Measurements from ENCODE around the gene VPS26B. TPM values are rescaled to one million over a fixed set of nuclear protein-coding genes. Genes with fewer than 3 reads are reported as not detected.
"Not testable (repeated sequence)": the region's sequence is repeated elsewhere in the genome, so short reads cannot be mapped to it uniquely, and the experiment has no call there.

VPS26B gene
- polyA plus RNA-seq, 5 donors: 49.2 to 60.7 (median 54.7) TPM

DNA sequence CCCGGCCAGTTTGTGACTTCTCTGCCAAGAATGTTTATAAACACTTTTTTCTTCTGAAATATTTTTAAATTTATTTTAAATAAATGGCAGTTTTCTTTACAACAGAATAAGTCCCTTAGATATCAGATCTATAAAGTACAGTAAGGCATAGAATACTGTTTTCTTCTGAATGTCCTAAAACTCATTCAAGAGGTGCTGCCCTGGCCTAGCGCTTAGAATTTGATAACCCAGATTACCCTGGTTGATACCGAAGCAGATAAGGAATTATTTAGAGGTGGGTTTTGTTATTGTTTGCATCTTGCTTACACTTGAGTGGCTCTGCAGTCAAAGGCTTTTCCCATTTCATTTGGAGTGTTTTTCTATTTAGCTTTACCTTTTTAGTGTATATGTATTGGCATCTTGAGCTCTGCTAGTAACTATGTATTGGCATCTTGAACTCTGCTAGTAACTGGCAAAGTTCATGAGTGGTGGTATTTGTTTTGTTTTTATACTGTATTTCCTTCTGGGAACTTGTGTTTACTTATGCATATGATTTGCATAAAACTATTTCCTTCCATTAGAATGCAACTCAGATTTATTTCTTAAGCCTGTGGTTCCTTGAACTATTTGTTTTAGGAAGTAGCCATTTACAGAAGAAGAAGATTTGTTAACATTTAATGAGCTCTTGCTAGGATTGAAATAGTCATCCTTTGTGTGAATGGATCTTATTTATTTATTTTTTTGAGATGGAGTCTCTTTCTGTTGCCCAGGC lies 30.1 kb downstream of the VPS26B start:
- no peak for DNase-seq

DNA sequence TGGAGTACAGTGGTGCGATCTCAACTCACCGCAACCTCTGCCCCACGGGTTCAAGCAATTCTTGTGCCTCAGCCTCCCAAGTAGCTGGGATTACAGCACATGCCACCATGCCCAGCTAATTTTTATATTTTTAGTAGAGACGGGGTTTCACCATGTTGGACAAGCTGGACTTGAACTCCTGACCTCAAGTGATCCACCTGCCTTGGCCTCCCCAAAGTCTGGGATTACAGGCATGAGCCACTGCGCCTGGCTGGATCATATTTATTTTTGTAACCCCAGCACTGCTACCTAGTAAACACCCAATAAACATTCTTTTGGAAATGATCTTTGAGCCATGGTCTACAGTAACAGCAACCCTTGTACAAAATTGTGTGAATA lies 30.7 kb downstream of the VPS26B start:
- DNase-seq: not testable (repeated sequence)

DNA sequence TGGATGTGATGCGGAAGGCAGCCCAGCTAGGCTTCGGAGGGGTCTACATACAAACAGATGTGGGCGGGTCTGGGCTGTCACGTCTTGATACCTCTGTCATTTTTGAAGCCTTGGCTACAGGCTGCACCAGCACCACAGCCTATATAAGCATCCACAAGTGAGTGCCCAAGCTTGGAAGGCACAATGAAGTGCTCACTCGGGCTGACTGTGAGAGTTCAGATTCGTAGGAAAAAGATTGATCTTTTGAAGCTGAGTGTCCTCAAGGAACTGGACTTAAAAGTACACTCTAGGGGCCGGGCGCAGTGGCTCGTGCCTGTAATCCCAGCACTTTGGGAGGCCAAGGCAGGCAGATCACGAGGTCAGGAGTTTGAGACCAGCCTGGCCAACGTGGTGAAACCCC lies 32.6 kb downstream of the VPS26B start:
- no peak for DNase-seq

DNA sequence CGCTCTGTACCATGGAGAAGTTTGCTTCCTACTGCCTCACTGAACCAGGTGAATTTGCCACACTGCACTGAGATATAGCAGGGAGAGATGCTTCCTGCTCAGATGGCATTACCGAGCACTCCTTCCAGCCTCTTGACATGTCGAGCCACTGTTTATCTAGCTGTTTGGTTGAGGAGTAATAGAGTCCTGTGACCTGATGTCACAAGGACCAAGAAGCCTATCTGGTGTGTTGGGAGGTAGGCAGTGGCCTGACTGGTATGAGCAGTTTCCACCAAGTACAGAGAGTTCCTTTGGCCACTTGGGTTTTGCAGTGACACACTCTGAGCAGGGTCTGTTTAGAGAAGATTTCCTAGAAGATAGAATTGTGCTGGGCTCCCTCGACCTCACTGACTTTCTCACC lies 34.1 kb downstream of the VPS26B start:
- DNase-seq: no peak

DNA sequence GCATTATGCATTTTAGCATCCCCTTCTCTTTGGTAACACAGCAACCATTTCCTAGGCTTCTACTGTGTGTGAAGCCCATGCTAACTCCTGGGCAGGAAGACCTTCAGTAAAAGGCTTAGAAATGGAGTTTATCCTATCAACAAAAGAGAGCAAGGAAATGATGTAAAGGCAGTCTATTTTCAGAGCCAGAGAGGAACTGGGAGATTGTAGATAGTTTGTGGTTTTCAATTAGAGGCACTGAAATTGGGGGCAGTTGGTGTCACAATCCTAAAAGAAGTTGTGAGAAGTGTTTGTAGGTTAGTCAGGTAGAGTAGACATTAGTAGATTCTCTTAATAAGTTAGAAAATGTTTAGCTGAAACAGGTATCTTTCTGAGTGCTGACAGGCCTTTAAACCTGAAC lies 36.0 kb downstream of the VPS26B start:
- DNase-seq: no peak

DNA sequence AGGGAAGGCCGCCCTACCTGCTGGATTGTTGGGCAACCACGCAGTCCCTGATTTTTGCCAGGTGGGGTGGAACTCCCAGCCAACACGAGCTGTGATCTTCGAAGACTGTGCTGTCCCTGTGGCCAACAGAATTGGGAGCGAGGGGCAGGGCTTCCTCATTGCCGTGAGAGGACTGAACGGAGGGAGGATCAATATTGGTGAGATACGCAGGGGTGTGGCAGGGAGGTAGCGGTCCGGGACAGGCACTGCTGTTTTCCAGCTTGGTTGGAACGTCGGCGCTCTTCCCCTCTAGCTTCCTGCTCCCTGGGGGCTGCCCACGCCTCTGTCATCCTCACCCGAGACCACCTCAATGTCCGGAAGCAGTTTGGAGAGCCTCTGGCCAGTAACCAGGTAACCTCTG lies 36.5 kb downstream of the VPS26B start:
- no peak for DNase-seq

DNA sequence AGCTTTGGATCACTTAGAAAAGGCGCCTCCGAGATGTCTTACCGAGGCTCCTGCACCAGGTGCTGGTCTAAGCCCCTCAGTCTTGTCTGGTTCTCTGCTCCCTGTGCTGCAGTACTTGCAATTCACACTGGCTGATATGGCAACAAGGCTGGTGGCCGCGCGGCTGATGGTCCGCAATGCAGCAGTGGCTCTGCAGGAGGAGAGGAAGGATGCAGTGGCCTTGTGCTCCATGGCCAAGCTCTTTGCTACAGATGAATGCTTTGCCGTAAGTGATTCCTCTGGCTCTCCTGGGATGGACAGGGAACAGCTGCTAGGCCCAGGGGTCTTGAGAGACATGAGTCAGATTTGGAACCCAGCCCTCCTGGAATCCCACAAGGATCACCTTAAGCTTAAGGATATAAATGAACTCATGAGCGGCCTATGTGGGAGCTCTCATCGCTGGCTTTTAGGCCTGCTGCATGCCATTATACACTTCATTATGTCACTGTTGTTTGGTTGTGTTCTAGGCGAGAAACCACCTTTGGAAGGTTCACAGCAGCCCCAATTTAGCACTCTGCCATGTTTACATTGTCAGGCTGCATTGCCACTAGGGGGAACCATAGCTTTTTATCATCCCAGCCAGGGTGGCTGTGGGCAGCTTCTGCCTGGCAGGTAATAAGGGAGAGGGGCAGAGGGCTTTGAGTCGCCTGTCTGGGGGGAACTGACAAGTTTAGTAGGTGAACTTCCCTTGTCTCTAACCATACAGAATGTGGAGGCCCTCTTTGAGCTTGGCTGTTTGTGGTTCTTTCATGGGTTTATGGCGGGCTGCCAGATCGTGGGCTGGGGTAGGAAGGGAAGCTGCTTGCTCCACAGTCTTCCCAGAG lies 37.4 kb downstream of the VPS26B start:
- DNase-seq: no peak

DNA sequence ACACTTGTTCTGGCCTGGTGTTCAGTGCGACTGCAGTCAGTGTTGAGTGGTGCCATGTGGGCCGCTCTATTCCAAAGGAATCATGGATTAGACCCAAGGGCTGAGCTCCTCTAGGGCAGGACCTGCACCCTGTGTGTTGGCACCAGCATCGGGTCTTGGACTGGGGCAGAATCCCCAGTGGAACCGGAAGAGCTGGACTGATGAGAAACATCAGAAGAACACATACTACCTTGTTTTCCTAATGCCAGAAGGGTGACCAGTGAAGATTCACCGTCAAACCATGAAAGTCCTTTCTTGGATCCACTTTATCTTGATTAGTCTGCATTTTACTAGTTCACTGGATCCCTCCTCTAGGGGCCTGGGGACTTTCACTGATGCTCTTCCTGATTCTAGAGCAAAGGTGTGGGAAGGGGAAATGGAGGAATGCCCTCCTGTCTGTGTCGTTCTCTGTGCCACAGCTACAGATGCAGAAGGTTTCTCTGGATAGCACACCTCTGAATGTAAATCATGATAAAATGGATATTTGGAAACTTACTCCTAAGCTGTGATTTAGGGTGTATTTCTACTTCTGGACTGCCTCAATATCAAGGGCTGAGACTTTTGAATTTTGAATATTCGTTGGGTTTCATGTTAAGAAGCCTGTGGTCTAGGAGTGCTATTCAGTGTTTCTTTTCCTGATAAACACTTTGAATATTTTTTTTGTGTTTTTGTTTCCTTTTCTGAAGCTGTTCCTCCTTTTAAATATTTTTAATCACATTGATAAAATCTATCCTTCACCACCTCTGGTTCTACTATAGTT lies 40.7 kb downstream of the VPS26B start:
- no peak for DNase-seq

DNA sequence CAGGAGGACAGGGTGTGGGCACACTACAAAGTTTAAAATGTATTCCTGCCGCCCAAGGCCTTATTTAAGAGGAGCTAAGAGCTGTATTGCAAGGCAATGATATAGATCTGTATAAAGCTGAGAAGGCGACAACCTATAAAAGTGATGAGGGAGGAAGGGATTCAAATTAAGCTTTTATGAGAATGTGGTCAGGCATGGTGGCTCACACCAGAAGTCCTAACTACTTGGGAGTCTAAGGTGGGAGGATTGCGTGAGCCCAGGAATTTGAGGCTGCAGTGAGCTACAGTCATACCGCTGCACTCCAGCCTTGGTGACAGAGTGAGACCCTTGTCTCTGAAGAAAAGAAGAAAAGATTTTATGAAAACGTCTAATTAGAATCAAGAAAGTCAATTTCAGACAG lies 42.0 kb downstream of the VPS26B start:
- no peak for DNase-seq

DNA sequence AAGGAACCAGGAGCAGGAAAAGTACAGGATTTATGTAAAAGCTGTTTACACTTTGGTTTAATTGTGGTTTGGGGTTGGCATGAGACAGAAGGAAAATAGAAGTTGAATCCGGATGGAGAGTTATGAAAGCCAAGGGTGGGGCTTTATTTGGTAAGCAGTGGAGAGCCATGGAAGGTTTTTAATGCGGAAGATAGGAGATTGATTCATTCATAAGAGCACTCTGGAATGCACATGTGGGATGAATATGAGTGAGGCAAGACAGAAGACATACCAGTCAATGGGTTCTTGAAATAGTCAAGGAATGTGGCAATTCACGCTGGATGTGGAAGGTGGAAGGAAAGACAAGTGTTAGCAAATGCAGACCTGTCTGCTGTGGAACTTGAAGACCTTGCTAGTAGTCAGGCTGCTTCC lies 42.4 kb downstream of the VPS26B start:
- no peak for DNase-seq

DNA sequence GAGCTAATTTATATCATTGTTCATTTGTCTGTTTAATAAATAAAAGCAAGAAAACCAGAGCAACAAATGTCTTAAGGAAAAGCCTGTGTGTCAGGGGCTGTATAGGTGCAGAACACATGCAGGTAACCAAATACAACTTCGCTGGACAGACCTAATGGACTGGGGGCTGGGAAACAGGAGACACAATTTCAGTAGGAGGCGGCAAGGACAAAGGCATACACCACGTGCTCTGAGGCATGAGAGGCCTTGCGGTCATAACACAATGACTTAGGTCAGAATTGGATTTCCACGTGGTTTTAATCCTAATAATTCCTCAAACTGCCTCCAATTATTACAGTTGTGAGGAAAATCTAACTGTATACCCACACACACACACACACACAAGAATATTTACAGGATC lies 43.0 kb downstream of the VPS26B start:
- no peak for DNase-seq

DNA sequence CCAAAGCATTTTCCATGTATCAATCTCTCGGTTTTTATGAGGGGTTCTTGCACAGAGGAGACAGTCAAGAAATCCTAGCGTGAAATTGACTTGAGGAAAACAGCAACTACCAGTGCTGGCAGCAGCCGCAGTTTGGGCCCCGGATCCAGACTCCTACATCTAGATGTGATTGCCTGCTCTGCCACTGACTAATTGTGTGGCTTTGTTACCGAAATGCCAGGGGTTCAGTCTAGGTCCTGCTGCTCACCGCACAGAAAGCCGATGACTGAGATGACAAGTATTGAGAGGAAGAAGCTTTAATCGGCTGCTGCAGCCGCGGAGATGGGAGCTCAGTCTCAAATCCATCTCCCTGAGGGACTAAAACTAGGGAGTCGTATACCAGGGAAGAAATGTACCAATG lies 43.5 kb downstream of the VPS26B start:
- DNase-seq: no peak

DNA sequence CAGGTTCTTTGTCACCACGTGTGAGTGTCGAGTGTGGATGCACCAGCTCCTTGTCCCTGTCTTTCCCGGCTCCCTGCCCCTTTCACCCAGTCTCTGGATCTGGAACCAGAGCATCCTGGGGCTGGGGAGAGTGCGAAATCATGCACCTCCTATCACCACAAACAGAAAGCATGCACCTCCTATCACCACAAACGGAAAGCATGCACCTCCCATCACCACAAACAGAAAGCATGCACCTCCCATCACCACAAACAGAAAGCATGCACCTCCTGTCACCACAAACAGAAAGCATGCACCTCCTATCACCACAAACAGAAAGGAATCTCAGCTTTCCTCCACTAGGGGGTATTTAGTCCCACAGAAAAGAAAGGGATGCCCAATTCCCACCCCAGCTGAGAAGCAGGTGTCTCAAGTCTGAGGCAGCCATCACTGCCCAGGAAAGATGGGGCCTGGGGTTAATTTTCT lies 45.8 kb downstream of the VPS26B start:
- DNase-seq: no peak

DNA sequence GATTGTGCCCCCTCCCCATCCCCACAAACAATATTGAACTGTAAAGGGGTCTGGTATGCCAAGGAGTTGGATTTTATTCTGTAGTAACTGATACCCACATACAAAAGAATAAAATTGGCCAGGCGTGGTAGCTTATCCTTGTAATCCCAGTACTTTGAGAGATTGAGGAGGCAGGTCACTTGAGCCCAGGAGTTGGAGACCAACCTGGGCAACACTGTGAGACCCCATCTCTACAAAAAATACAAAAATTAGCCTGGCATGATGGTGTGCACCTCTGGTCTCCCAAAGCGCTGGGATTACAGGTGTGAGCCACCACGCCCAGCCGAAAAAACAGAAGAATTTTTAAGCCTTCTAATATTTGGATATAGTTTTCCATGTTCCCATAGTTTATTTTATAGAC lies 47.5 kb downstream of the VPS26B start:
- no peak for DNase-seq

DNA sequence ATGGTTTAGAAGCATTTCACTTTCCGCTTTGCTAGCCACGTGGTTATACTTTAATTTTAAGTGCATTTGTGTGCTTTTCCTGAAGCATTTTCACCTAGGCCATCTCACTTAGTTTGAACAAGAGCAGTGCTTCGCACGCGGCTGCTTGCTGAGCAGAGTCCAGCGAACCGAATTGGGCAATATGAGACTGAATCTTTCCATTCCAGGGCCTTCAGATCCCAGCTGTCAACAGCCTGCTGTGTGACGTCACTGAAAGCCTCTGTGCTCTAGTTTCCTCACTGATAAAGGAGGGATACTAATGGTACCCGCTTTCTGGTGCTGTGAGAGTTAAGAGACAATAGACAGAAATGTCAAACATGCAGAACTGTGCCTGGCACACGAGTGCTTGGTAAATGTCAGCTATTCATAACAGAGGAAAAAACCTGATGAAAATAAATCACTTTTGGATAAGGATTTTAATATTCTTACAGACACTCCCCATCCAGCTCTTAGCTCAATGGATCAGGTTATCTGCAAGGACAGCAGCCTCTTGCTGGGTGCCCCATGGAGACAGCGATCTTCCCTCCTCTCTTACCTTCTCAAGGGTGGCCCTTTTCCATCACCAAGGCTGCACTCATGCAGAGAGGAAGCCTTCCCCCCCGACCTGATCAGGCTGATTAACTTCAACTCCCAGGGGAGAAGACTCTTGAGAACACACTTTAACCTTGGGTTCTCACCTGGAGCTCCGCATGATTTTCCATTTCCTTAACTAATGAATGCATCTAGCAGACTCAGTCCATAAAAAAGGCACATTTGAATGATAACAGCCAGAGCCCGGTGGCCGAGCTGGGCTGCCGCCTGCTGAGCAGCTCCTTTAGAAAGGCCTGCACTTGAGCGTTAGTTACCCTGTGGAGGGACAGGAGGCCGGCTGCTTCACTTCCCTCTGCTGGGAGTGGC lies 48.2 kb downstream of the VPS26B start:
- DNase-seq: peak; percentile 71 to 77

DNA sequence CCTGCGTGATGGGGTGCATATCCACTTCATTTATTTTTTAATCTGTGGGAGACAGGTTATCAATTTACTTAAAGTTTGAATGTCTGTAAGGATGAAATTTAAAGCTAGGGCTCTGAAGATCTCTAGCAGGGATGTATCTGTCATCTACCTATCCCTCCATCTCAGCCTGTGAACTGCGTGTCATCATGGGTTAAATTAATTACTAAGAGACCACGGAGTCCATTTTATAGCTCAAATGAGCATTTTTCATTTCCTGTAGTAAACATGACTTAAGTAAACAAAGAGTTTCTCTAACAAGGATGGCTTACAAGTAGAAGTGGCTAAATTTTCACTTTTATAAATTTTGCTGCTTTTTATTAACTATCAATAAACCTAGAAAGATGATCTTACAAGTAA lies 48.8 kb downstream of the VPS26B start:
- no peak for DNase-seq

DNA sequence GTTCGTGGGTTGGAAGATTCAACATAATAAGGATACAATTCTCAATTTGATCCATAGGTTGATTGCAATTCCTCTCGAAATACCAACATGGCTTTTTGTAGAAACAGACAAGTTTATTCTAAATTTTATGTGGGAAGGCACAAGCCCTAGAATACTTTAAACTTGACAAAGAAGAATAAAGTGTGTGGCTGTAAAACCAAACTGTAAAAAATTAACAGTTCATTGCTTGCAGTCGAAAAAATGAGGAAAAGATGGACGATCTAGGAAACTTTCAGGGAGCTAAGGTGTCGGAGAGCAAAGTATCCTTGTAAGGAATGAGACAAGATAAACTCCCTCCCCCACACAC lies 50.7 kb downstream of the VPS26B start:
- no peak for DNase-seq

DNA sequence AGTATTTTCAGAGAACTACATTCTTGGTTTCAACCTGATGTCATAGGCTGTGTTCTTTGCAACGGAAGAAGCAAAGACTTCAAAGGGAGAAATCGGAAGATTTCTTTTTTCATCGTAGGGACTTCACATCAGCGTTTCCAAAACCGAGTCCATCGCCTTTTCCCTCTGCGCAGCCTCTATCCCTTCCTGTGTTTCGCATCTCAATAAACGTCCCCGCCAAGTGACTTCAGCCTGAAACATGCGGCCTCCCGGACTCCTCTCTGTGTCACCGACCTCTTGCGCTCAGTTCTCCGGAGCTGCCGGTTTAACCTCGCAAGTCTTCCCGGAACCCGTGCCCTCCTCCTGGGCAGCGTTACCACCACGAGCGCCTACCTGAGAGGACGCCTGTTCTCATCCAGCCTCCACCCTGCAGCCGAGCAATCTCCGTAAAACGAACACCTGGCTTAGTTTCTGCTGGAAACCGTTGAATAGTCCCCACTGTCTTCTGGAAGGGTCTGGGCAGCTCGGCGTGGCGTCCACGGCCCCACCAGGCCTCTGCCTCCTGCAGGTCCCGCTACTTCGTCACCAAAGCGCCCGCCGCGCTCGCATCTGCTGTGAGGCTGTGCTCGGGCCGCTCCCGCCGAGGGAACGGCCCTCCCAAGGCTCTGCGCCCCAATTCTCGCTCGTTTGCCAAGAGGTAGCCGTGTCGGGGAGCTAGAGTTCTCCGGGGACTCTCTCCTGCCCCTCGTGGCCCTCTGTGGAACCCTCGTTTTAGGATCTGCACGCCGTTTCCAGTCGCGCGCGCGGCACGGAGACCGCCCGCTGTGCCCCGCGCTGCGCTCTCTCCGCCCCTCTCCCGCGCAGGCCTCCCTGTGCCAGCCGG lies 51.3 kb downstream of the VPS26B start, which contains the start of gene GLB1L3:
TSS of gene GLB1L3 (plus strand) at position 846 of the 862 bp plus-strand sequence. CDS start 362 bp downstream, outside the sequence.
- DNase-seq: peak in 1 of 2 donors; percentile 20

DNA sequence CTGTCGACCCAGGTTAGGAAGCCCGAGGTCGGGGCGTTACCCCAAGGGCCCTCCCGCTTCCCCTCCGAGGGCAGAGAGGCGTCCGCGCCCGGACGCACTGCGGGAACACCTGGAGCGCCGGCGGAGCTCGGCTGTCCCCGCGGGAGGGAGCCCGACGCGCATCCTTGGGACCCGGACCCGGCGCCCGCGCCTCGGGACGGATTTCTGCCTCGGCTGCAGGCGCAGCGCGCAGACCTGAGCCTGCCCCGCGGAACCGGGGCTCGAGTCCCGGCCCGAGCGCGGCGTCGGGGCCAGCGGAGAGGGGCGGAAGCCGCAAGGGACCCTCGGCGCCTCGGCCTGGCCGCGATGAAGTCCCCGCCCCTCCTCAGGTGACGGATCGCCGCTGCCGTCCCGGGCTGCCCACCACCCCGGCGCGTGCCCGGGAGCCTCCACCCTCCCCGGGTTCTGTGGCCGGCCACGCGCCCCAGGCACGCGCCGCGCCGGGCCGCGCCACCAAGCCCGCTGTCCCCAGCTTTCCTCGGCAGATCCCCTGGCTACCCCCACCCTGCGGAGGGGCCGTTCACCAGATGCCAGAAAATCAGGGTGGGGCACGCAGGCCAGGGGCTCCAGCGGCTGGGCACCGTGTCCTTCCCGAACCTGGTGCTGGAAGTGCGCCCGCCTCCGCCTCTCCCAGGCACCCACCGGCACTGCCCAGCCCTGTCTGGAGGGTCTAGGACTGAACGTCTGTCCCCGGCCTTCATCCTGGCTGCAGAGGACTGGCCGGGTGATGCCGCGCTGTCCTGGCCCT lies 52.1 kb downstream of the VPS26B start:
- DNase-seq: no peak

All from right lung (tissue), 5 donors.